HG02938 (cell line): Measurements from ENCODE around the gene ZBTB20.

Source experiments
- ATAC-seq: cut with Tn5 transposase; IDR thresholded peaks from one replicate; pipeline ENCODE4 v1.9.1; 2021; ENCODE audit warnings: mild to moderate bottlenecking, moderate library complexity; ENCODE audit not compliant: unreplicated experiment

The ZBTB20 gene

DNA sequence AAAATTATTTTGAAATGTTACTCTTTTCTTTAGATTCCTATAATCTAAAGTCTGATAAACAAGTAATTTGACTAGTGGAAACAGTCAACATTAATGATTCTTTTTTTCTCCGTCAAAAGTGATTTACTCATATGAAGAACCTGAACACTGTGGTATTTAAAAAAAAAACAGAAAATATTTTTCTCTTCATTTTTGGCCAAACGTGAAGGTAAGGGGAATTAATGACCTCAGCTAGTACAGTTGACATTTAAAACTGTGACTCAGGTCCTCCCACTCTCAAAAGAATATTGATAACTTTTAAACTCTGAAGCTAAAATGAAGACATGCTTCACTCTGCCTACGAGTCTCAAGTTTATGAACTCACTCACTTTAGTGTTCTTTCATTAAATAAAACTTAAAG is 818.7 kb downstream of the ZBTB20 start:
- ATAC-seq, result no peak

- ATAC-seq, result no peak
Observed at GRCh38 chr3:114327665-114328064, 819.4 kb downstream of the ZBTB20 start.

DNA sequence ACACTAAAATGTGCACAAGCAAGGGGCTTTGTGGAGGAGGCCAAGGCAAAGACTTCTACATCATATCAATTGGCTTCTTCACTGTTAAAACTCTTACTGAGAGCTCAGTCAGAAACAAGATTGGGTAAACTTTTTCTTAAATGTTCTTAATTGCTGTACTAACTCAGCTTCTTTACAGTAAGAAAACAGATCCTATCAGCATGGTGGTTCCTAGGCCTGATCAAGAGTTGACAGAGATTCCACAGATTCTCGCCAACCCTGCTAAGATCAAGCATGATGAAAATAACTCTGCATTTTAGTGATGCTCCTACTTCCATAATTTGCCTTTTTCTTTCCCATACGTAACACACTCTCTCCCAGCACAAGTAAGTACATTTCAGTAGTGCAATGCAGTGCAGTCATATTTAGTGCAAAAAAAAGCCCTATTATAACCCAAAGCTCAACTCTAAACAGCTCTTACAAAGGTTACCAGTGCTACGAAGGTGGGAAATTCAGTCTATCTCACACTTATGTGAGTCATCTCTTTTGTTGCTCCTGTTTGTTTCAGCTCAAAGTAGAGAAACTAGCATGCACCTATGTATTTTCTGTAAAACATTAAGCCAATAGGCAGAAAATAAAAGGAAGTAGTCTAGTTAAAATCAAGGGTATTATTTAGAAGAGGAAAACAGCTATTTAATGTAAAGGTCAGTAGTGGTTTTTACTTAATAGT is 823.4 kb downstream of the ZBTB20 start:
- ATAC-seq, result peak; percentile 73

- ATAC-seq, result no peak
Observed at GRCh38 chr3:114320246-114320645, 826.8 kb downstream of the ZBTB20 start.

DNA sequence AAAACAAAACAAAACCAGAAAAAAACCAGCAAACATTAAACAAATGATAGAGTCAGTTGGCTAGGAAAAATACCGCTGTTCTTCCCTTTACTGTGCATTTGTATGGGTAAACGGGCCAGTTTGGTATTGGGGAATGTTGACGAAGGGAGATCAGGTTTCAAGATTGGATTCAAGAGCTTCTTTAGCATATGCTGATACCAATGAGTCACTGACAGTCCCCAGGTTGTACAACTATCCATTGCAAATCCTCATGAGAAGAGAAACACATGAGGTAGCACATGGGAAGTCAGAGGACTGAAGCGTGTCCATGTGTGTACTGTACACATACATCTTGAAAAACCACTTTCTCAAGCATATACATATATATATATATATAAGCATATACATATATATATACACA is 827.6 kb downstream of the ZBTB20 start:
- no peak for ATAC-seq

- no peak for ATAC-seq
Observed at GRCh38 chr3:114318295-114318694, 828.8 kb downstream of the ZBTB20 start.

- no peak for ATAC-seq
Observed at GRCh38 chr3:114314282-114314681, 832.8 kb downstream of the ZBTB20 start.

- no peak for ATAC-seq
Observed at GRCh38 chr3:114313426-114313825, 833.7 kb downstream of the ZBTB20 start.

DNA sequence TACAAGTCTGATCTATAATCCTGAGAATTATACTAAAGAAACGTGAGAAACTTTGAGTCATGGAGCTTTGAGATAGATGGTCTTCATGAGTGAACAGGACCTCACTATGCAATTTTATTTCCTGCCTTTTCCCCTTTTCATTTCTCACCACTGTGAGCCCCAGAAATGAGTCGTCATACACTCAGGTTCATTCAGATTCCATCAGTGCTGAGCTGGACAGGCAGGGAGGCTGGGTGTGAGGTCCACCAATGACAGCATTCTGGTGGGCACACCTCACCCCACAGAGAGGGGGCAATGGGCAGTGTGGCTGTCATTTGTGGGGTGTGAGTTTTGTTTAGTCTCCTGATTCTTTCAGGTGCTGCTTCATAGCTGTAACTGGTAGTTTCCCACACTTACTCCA is 836.4 kb downstream of the ZBTB20 start:
- ATAC-seq, result no peak

GRCh38 chr3:114308830-114309229 is 838.3 kb downstream of the ZBTB20 start:
- ATAC-seq, result peak; percentile 73

GRCh38 chr3:114308377-114308776 is 838.7 kb downstream of the ZBTB20 start:
- peak; percentile 20 for ATAC-seq

DNA sequence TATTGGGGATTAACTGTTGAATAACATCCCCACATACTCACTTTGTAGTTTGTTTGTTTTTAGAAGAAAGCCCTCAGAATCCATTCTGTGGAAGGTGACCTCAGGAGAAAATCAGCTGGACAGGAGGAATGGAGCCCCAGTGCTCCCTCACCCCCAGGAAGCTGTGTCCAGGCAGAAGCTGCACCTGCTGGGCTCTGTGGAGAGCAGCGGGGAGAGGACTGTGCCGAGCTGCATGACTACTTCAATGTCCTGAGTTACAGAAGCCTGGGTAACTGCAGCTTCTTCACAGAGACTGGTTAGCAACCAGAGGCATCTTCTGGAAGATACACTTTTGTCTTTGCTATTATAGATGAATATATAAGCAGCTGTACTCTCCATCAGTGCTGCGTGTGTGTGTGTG is 839.3 kb downstream of the ZBTB20 start:
- no peak for ATAC-seq

GRCh38 chr3:114307222-114307830 is 839.8 kb downstream of the ZBTB20 start:
- ATAC-seq, result no peak

- no peak for ATAC-seq
Observed at GRCh38 chr3:114299941-114300624, 847.0 kb downstream of the ZBTB20 start.

- no peak for ATAC-seq
Observed at GRCh38 chr3:114299421-114299820, 847.7 kb downstream of the ZBTB20 start.

GRCh38 chr3:114295946-114296345 is 851.1 kb downstream of the ZBTB20 start:
- no peak for ATAC-seq

DNA sequence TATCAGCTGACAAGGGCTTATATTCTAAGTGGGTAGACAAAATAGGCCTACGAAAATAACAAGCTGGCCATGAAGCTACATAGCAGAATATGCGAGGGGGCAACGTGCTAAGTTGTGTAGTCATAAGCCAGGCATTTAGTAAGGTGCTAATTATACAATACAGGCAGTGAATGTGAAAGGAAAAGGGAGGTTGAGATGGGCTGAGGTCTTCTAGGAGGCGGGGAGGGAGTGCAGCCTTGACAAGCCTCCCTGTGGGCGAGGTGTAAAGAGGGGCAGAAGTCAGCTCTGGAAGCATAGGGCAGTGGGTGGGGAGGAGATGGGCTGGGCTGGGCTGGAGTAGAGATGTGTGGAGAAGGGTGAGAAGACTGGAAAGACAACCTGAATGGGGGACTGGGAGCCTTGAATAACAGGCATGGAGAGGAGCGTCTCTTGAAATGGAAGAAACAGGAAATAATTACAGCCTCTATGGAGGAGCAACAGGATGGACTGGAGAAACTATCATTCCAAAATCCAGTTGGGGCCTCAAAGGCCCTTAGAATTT is 852.1 kb downstream of the ZBTB20 start:
- no peak for ATAC-seq

GRCh38 chr3:114293838-114294535 is 853.1 kb downstream of the ZBTB20 start, which contains the start of gene TIGIT:
Gene TIGIT, plus strand, starts transcription at chr3:114294028. Its CDS starts 34 bp downstream, at chr3:114294062.
- no peak for ATAC-seq

GRCh38 chr3:114290911-114291901 is 855.9 kb downstream of the ZBTB20 start:
- ATAC-seq, result peak; percentile 93

DNA sequence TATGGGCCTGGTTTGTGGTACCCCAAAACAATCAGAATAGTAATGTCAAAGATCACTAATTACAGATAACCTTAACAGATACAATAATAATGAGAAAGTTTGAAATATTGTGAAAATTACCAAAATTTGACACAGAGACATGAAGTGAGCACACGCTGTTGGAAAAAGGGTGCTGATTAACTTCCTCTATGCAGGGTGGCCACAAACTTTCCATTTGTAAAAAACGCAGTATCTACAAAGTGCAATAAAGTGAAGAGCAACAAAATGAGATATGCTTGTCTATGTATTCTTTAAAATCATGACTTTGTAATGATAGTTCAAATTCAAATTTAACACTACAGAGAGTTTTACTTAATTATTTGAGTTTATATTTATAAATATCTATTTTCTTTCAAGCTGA is 860.8 kb downstream of the ZBTB20 start:
- no peak for ATAC-seq
